AG04450 (cell line): ENCODE data around the gene C10orf67. TPM values are rescaled to one million over a fixed set of nuclear protein-coding genes. Genes with fewer than 3 reads are reported as not detected.

Source experiments
- CTCF ChIA-PET: fragments of 300-600, 350-600 bp; formaldehyde crosslinking; extraction: SDS; loops from one replicate; lab custom pipeline; 2022; ENCODE audit warnings: antibody characterized with exemption, inconsistent platforms; lab: Charles Lee
- POLR2A ChIA-PET: fragments of 350-600 bp; formaldehyde crosslinking; extraction: SDS; loops from one replicate; lab custom pipeline; 2021; ENCODE audit warnings: antibody characterized with exemption, inconsistent platforms; lab: Yijun Ruan, JAX
- DNase-seq: peaks from one replicate; pipeline ENCODE4 v3.0.0-alpha.2; 2011; ENCODE audit warnings: low read depth, low spot score
- H3K27ac ChIP-seq: one replicate; pipeline ENCODE4 v1.5.1; 2012; ENCODE audit warnings: low read depth, low read length, control low read depth
- H3K27me3 ChIP-seq: one replicate; pipeline ENCODE4 v1.6.0; 2012; ENCODE audit warnings: low read length; ENCODE audit not compliant: control insufficient read depth, insufficient read depth
- H3K4me3 ChIP-seq: 2 replicates; pipeline ENCODE4 v1.5.1; 2011; ENCODE audit warnings: mild to moderate bottlenecking, low read depth, low read length, control low read depth
- H3K9me3 ChIP-seq: 2 replicates; pipeline ENCODE4 v1.5.1; 2012; ENCODE audit warnings: low read length; ENCODE audit not compliant: control insufficient read depth, insufficient read depth
- CTCF ChIP-seq: IDR thresholded peaks from 2 replicates; pipeline ENCODE4 v1.5.1; 2011; ENCODE audit warnings: low read depth, low read length, control low read depth, inconsistent platforms
- polyA plus RNA-seq: library from polyadenylated mRNA; depleted of rRNA; stranded (reverse); fragments of >200 nt; gene quantifications from 2 replicates; pipeline ENCODE4 v1.2.3, GENCODE V29; 2011

C10orf67 gene
- polyA plus RNA-seq, 1 experiment, result 0.14 TPM

GRCh38 chr10:23291551-23292334 lies 52.9 kb downstream of the C10orf67 start:
- TF ChIP-seq CTCF, result no peak
- ChIA-PET POLR2A (no interaction called here), CTCF (interaction anchor here (0.6 to 7.7 kb wide), 16 partner anchors 9 to 1070 kb away, joined by 3 to 104 read pairs (median 5); no protein-coding TSS in a partner anchor)
- Histone ChIP-seq H3K9me3 (no peaks in the 10 kb centered on the region), H3K4me3 (no peak overlapping the region), H3K27me3 (peaks cover 8% of the 10 kb centered on the region), H3K27ac (no peak overlapping the region)
- DNase-seq, result no peak

GRCh38 chr10:23284674-23285335 lies 59.8 kb downstream of the C10orf67 start:
- CTCF ChIA-PET, result interaction anchor here (1.5 kb wide), 1 partner anchor 9 kb away, joined by 4 read pairs; no protein-coding TSS in a partner anchor

GRCh38 chr10:23284155-23284554 lies 60.4 kb downstream of the C10orf67 start:
- POLR2A ChIA-PET, result no interaction called here
- Histone ChIP-seq H3K27ac (no peak overlapping the region), H3K27me3 (peaks cover 2% of the 10 kb centered on the region), H3K4me3 (no peak overlapping the region), H3K9me3 (no peaks in the 10 kb centered on the region)
- CTCF ChIA-PET, result interaction anchor here (3.0 kb wide), 1 partner anchor 9 kb away, joined by 16 read pairs; no protein-coding TSS in a partner anchor
- no peak for DNase-seq
- TF ChIP-seq CTCF, result no peak

More at GRCh38 chr10:23284674-23285335, 59.8 kb downstream of the C10orf67 start:
- H3K27me3 ChIP-seq, result peaks cover 2% of the 10 kb centered on the region
- no peak for TF ChIP-seq CTCF
- H3K9me3 ChIP-seq, result no peaks in the 10 kb centered on the region
- POLR2A ChIA-PET, result no interaction called here
- H3K27ac ChIP-seq, result no peak overlapping the region
- H3K4me3 ChIP-seq, result no peak overlapping the region
- DNase-seq, result no peak

GRCh38 chr10:23283680-23284079 lies 60.9 kb downstream of the C10orf67 start:
- Histone ChIP-seq H3K27me3 (peaks cover 2% of the 10 kb centered on the region), H3K9me3 (no peaks in the 10 kb centered on the region), H3K27ac (no peak overlapping the region), H3K4me3 (no peak overlapping the region)
- CTCF ChIA-PET, result interaction anchor here (3.0 kb wide), 1 partner anchor 10 kb away, joined by 16 read pairs; no protein-coding TSS in a partner anchor
- no peak for TF ChIP-seq CTCF
- DNase-seq, result no peak
- POLR2A ChIA-PET, result no interaction called here
